ENCODE results near the gene ORAI1.

The ORAI1 gene

DNA sequence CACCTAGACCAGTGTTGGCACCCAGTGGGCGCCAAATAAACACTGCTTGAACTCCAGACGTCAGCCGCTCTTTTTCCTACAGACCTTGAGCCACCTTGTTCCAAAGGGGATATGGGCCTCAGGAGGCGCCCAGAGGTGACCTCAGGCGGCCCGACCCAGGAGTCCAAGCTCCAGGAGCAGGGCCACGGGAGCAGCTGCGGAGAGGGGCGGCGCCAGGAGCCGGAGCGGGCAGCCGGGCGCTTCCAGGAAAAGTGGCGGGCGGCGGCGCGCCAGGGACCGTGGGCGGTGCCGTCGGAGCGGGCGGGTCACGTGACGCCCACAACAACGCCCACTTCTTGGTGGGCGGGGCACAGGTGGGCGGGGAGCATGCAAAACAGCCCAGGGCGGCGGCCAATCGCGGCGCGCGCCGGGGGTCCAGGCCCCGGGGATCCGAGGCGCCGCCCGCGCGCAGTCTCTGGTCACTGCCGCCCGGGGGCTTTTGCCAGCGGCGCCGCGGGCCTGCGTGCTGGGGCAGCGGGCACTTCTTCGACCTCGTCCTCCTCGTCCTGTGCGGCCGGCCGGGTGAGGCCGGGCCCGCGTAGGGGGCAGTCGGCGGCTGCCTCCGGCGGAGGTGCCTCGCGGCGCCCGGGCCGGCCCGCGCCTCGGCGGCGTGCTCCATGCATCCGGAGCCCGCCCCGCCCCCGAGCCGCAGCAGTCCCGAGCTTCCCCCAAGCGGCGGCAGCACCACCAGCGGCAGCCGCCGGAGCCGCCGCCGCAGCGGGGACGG, at the start of gene ORAI1:
ORAI1 (plus strand) TSS at position 444 of the 766 bp plus-strand sequence.
- peak; percentile 98 for DNase-seq (ENCODE audit: low spot score)
- TF ChIP-seq, protein P1, sequence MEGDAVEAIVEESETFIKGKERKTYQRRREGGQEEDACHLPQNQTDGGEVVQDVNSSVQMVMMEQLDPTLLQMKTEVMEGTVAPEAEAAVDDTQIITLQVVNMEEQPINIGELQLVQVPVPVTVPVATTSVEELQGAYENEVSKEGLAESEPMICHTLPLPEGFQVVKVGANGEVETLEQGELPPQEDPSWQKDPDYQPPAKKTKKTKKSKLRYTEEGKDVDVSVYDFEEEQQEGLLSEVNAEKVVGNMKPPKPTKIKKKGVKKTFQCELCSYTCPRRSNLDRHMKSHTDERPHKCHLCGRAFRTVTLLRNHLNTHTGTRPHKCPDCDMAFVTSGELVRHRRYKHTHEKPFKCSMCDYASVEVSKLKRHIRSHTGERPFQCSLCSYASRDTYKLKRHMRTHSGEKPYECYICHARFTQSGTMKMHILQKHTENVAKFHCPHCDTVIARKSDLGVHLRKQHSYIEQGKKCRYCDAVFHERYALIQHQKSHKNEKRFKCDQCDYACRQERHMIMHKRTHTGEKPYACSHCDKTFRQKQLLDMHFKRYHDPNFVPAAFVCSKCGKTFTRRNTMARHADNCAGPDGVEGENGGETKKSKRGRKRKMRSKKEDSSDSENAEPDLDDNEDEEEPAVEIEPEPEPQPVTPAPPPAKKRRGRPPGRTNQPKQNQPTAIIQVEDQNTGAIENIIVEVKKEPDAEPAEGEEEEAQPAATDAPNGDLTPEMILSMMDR (IDR thresholded peaks at IDR 0.05; ENCODE audit: extremely low read depth, missing control alignments), result no peak

DNA sequence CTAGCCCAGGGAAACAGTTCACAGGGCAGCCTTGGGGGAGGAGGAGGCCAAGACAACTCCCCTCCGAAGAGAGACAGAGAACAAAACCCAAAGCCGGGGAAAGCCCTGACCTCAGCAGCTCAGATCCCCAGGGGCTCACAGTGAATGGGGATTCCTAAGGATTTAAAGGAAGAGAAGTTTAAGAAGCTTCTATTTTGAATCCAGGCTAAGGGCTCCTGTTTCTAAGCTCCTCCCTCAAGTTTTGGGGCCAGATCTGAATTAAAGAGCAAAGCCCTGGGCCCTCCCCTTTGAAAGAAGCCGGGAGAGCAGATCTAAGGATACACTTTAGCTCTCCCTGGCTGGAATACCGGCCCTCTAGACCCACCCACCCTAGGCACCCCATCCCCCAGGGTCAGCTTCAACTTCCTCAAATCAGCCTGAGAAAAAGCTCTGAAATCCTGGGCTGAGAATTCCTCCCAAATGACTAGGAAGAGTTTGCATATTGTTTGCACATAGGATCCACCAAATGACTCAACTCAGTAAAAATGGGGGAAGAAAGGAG, 49.4 kb upstream of the ORAI1 start:
- TF ChIP-seq, protein P1 (IDR thresholded peaks at IDR 0.05; ENCODE audit: extremely low read depth, missing control alignments), result no peak
- DNase-seq (ENCODE audit: low spot score), result no peak

DNA sequence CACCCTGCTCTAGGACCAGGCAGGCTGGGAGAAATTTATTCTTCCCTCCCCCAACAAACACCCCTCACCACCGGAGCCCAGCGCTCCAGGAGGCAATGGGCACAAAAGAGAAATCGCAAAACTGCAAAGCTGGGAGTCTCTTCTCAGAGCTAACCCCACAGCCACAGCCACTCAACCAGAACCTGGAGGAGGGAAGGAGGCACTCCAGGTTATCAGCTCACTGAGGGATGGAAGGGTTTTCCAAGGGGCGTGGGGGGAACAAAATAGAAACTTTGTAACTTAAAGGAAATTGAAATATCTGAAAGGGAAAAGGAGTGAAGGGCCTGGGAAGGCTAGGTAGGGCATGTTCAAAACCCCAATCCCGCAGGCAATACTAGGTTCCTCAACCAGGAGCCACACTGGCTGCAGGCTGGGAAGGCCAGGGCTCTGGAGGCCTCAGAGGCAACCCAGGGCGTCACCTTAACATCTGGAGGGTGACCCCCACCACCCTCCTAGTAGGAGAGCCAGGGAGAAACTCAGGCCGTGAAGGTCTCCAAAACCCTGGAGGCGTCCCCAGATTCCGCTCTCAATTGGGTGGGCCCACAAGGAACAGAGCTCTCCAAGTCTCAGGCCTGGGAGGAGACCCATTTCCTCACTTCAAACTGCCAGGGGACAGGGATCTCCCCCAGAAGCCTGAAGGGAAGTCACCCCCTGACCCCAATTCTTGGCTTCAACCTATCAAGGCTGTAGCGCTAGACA, 48.7 kb upstream of the ORAI1 start:
- no peak for DNase-seq (ENCODE audit: low spot score)
- TF ChIP-seq, protein P1 (IDR thresholded peaks at IDR 0.05; ENCODE audit: extremely low read depth, missing control alignments), result no peak

DNA sequence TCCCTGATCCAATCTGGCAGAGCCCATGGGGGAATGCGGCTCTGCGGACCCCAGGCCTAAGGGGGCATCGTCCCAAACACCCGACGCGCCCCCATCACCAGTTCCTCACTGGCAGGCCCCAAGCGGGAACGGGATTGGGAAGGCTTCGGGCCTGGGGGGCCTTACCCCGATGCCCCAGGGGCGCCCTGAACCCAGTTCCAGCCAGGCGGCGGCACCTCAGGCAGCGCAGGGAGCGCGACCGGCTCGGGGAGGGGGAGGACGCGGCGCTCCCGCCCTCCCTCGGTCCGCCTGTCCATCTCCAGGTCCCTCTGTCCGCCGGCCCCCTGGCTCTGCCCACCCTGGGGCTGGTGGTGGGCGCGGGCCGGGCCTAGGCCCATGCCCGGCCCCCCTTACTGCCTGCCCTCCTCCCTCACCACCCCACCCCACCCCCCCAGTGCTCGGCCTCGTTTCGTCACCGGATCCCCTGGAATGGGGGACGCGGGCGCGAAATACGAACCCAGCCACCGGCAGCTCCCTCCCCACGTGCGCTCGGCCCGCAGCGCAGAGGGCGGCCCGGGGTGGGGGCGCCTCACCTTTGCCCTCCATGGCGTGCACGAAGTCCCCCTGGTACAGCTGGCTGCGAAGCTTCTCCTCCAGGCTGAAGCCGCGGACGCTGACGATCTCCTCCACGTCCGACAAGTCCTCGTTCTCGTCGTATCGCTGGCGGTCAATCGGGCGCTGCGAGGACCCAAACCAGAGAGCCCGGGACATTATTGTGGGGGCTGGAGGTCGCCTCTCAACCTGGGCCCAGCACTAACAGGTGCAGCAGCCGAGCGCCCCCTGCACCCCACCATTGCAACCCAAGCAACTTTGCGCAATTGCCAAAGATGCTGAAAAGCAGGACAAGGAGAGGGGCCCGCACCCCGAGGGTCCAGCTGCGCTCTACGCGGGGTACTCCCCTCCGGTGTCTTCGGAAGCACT, 47.8 kb upstream of the ORAI1 start:
- DNase-seq (ENCODE audit: low spot score), result peak; percentile 67
- TF ChIP-seq, protein P1 (IDR thresholded peaks at IDR 0.05; ENCODE audit: extremely low read depth, missing control alignments), result peak; percentile 19

DNA sequence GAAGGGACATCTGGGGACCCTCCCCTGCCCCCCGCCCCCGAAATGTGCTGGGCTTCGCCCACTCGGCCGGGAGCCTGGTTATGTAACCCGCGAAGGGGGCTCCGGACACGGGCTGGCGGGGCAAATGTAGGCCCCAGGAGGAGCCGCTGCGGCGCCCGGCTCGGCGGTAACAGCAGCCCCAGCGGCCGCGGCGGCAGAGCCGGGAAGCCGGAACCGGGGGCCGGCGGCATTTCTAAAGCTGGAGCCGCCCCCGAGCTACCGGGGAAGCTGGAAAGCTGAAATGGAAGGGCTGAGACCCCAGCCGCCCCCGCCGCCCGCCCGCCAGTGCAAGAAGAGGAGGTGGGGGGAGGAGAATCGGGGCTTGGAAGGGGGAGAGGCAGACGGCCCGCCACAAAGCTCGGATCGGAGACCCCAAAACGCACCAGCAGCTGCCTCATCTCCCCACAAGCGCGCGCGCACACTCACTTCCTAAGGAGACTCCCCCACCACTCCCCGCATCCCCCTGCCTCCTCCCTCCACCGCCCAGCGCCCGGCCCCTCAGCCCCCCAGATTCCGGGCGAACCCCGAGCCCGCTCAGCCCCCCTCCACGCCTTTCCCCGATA, 47.0 kb upstream of the ORAI1 start:
- TF ChIP-seq, protein P1 (IDR thresholded peaks at IDR 0.05; ENCODE audit: extremely low read depth, missing control alignments), result no peak

DNA sequence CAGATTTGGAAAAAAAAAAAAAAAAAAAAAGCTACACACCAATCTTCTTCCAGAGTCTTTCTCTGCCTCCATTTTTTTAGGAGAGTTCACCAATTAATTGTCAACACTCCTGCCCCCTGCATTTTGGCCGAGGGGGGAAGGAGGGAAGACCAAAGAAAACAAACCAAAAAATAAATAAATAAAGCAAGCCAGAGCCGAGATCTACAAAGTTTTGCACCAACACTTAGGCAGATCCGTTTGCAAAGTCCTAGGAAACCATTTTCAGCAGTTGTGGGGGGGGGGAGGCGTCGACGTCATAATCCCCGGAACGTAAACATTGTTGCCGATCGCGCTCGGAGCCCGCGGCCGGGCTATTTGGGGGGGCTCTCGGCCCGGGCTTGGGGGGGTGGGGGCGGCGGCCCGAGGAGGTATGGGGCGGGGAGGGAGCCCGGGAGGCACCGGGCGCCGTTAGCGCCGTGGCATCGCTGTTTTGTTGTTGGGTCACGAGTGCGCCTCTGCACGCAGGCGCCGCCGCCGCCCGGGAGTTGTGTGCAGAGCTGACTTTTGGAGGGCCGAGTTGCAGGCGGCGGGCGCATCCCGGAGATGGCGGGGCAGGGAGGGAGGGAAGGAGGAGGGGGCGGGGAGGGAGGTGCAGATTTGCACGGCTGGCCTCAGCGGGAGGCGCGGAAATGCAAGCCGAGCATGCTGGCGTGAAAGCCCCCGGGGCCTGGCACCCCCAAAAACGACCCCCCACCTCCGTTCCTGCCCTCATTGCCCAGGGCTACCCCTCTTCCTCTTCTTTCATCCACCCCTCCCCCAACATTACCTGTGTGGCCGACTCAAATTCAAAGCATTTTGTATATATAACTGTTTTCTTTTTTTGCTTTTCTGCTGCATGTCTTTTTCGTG, 46.1 kb upstream of the ORAI1 start:
- TF ChIP-seq, protein P1 (IDR thresholded peaks at IDR 0.05; ENCODE audit: extremely low read depth, missing control alignments), result no peak
- peak; percentile 82 for DNase-seq (ENCODE audit: low spot score)

More for the DNA sequence above, 47.0 kb upstream of the ORAI1 start:
- DNase-seq (ENCODE audit: low spot score), result peak; percentile 75
